Thyroid gland (tissue), 4 donors: ENCODE results near the gene EFCAB13. TPM values are rescaled to one million over a fixed set of nuclear protein-coding genes. Genes with fewer than 3 reads are reported as not detected.
"Not testable (repeated sequence)": the region's sequence is repeated elsewhere in the genome, so short reads cannot be mapped to it uniquely, and the experiment has no call there.

ENCODE experiments used
- DNase-seq, 2 donors: peaks; one replicate each; pipeline ENCODE4 v3.0.0-alpha.2; 2019
- H3K27ac ChIP-seq, 3 donors: fragments of 200-600 bp; sonication (generic); 1 replicate in 2 of 3; 2 replicates in 1 of 3; pipeline ENCODE4 v1.5.1; 2016 to 2019; ENCODE audit warnings: mild to moderate bottlenecking in 1 of 3, moderate library complexity in 1 of 3
- H3K27me3 ChIP-seq: fragments of 200-600 bp; sonication (generic); one replicate; pipeline ENCODE4 v1.5.1; 2019
- H3K36me3 ChIP-seq, 2 donors: fragments of 200-600 bp; sonication (generic); one replicate each; pipeline ENCODE4 v1.5.1; 2016 to 2019
- H3K4me1 ChIP-seq, 2 donors: fragments of 200-600 bp; sonication (generic); one replicate each; pipeline ENCODE4 v1.5.1; 2017 to 2019
- H3K4me3 ChIP-seq, 3 donors: fragments of 200-600 bp; sonication (generic); replicated peaks in 1 of 3; 1 replicate in 2 of 3; 2 replicates in 1 of 3; pipeline ENCODE4 v1.5.1; 2016; ENCODE audit warnings: mild to moderate bottlenecking in 1 of 3
- H3K9me3 ChIP-seq: fragments of 200-600 bp; sonication (generic); one replicate; pipeline ENCODE4 v1.5.1; 2017
- POLR2A ChIP-seq, 2 donors: fragments of 450-650 bp; IDR thresholded peaks; one replicate each; pipeline ENCODE4 v1.6.1; 2017; ENCODE audit warnings: antibody characterized with exemption in 2 of 2, mild to moderate bottlenecking in 2 of 2, moderate library complexity in 1 of 2
- WGBS, 2 donors: methylation state at CpG; one replicate each; pipeline ENCODE4 v1.1.5; 2017; 5-methylcytosine and 5-hydroxymethylcytosine counted together
- intact Hi-C: fragments of 100-400 bp; cut with DNase I; formaldehyde crosslinking; loops from one replicate; pipeline ENCODE4 v1.15.1; 2023
- total RNA-seq, 4 donors: library from RNA; depleted of rRNA; stranded (reverse); fragments of >200 nt; gene quantifications; one replicate each; pipeline ENCODE4 v1.2.3, GENCODE V29; 2016
- TF ChIP-seq, protein P1 (sequence below), 6 experiments: fragments of 200-600 bp in 3 of 6; fragments of 450-650 bp in 3 of 6; sonication (generic) in 3 of 6; IDR thresholded peaks; one replicate each; pipeline ENCODE4 v1.5.1; 2016 to 2019; ENCODE audit warnings: antibody characterized with exemption in 6 of 6, mild to moderate bottlenecking in 2 of 6, inconsistent platforms in 1 of 6, moderate library complexity in 1 of 6

The EFCAB13 gene
- total RNA-seq, 4 donors from 2014 or later = 26.5 to 94.1 (median 48.1) TPM

DNA sequence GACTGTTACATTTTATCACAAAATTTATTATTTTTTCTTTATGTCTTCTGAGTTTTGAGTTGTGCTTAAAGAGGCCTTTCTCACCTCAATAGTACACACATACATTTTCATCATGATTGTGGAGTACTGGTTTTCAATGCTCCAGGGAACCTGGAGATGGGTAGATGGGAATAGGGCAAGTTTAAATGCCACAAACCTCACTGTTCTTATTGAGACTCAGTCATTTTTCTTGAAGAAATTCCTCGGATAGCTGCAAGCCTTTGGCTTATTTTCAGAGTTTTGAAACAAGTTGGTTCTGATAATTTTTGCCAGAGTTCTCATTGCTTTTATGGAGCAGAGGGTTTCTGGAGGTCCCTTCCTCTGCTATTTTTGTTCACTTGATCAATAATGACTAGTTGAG, 34.9 kb downstream of the EFCAB13 start:
- no peaks in the 10 kb centered on the region for H3K4me1 ChIP-seq
- no peaks in the 10 kb centered on the region for H3K36me3 ChIP-seq
- TF ChIP-seq, protein P1, sequence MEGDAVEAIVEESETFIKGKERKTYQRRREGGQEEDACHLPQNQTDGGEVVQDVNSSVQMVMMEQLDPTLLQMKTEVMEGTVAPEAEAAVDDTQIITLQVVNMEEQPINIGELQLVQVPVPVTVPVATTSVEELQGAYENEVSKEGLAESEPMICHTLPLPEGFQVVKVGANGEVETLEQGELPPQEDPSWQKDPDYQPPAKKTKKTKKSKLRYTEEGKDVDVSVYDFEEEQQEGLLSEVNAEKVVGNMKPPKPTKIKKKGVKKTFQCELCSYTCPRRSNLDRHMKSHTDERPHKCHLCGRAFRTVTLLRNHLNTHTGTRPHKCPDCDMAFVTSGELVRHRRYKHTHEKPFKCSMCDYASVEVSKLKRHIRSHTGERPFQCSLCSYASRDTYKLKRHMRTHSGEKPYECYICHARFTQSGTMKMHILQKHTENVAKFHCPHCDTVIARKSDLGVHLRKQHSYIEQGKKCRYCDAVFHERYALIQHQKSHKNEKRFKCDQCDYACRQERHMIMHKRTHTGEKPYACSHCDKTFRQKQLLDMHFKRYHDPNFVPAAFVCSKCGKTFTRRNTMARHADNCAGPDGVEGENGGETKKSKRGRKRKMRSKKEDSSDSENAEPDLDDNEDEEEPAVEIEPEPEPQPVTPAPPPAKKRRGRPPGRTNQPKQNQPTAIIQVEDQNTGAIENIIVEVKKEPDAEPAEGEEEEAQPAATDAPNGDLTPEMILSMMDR (IDR thresholded peaks at IDR 0.05) = no peak
- no peak for TF ChIP-seq POLR2A (IDR thresholded peaks at IDR 0.05)
- H3K4me3 ChIP-seq = no peak overlapping the region
- WGBS, 2 donors = 94 to 96% methylated on average over 1 of the region's 1 CpG
- H3K9me3 ChIP-seq = no peaks in the 10 kb centered on the region
- no peak overlapping the region for H3K27ac ChIP-seq
- H3K27me3 ChIP-seq = no peaks in the 10 kb centered on the region
- DNase-seq = no peak
- intact Hi-C loops = no loop called here

DNA sequence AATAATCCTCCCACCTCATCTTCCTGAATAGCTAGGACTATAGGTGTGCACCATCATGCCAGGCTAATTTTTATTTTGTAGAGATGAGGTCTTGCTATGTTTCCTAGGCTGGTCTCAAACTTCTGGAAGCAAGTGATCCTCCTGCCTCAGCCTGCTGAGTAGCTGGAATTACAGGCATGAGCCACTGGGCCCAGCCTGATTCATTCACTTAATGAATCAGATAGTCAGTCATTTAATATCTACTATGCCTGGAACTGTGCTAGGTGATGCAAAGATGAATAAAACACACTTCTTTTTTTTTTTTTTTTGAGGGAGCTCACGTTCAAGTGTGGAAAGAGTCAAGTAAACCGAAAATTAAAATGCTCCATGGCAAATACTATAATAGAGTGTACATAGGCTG, 39.4 kb downstream of the EFCAB13 start:
- 91% methylated on average over 2 of the region's 2 CpGs for WGBS, 2 donors
- no peak for TF ChIP-seq POLR2A (IDR thresholded peaks at IDR 0.05)
- TF ChIP-seq, protein P1 (IDR thresholded peaks at IDR 0.05) = no peak
- no peak overlapping the region for H3K27ac ChIP-seq
- intact Hi-C loops = loop anchor here (5.0 kb wide), 1 partner anchor 249 kb away; no protein-coding TSS in a partner anchor
- no peaks in the 10 kb centered on the region for H3K9me3 ChIP-seq
- no peaks in the 10 kb centered on the region for H3K27me3 ChIP-seq
- H3K4me1 ChIP-seq = peaks cover 4 to 10% of the 10 kb centered on the region in 2 donors
- no peaks in the 10 kb centered on the region for H3K36me3 ChIP-seq
- DNase-seq = no peak
- no peak overlapping the region for H3K4me3 ChIP-seq

GRCh38 chr17:47367257-47367656, 43.5 kb downstream of the EFCAB13 start:
- Histone ChIP-seq H3K4me1 (peaks cover 9 to 19% of the 10 kb centered on the region in 2 donors), H3K27ac (peak overlapping the region in 2 of 3 donors; percentile 33 to 57), H3K27me3 (no peaks in the 10 kb centered on the region), H3K4me3 (no peak overlapping the region), H3K36me3 (no peaks in the 10 kb centered on the region), H3K9me3 (no peaks in the 10 kb centered on the region)
- TF ChIP-seq, protein P1 (IDR thresholded peaks at IDR 0.05) = no peak
- TF ChIP-seq POLR2A (IDR thresholded peaks at IDR 0.05) = no peak
- DNase-seq = no peak
- WGBS, 2 donors = 91 to 92% methylated on average over 10 of the region's 10 CpGs
- intact Hi-C loops = no loop called here

DNA sequence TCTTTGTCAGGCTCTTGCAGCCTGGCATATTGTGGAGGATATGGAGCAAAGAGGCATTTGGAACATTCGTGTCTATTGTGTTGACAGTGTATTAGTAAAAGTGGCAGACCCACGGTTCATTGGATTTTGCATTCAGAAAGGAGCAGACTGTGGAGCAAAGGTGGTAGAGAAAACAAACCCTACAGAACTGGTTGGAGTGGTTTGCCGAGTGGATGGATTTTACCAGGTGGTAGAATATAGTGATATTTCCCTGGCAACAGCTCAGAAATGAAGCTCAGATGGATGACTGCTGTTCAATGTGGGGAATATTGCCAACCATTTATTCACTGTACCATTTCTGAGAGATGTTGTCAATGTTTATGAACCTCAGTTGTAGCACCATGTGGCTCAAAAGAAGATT, 44.5 kb downstream of the EFCAB13 start:
- TF ChIP-seq, protein P1 (IDR thresholded peaks at IDR 0.05) = no peak
- TF ChIP-seq POLR2A (IDR thresholded peaks at IDR 0.05) = no peak
- Histone ChIP-seq H3K27ac (peak overlapping the region; percentile 29 to 57 (median 33)), H3K27me3 (no peaks in the 10 kb centered on the region), H3K4me1 (peaks cover 9 to 19% of the 10 kb centered on the region in 2 donors), H3K4me3 (no peak overlapping the region), H3K9me3 (no peaks in the 10 kb centered on the region), H3K36me3 (no peaks in the 10 kb centered on the region)
- peak; percentile 55 for DNase-seq
- 24 to 30% methylated on average over 3 of the region's 3 CpGs for WGBS, 2 donors
- intact Hi-C loops = no loop called here

DNA sequence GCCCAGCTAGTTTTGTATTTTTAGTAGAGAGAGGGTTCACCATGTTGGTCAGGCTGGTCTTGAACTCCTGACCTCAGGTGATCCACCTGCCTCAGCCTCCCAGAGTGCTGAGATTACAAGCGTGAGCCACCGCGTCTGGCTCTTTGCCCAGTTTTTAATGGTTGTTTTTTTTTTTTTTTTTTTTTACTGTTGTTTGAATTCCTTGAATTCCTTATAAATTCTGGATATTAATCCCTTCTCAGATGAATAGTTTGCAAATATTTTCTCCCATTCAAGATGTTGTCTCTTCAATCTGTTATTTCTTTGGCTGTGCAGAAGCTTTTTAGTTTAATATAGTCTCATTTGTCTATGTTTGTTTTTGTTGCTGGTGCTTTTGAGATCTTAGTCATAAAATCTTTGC, 47.1 kb downstream of the EFCAB13 start:
- H3K36me3 ChIP-seq, H3K27me3 ChIP-seq, intact Hi-C loops, H3K9me3 ChIP-seq, H3K4me3 ChIP-seq, H3K27ac ChIP-seq, DNase-seq: not testable (repeated sequence)
- H3K4me1 ChIP-seq = peaks cover 9 to 19% of the 10 kb centered on the region in 2 donors
- WGBS, 2 donors = 80% methylated on average over 3 of the region's 3 CpGs

- WGBS, 2 donors = 98 to 100% methylated on average over 1 of the region's 1 CpG
Observed at GRCh38 chr17:47373002-47373401, 49.2 kb downstream of the EFCAB13 start.

More at GRCh38 chr17:47373002-47373401, 49.2 kb downstream of the EFCAB13 start:
- Histone ChIP-seq H3K9me3 (no peaks in the 10 kb centered on the region), H3K36me3 (no peaks in the 10 kb centered on the region), H3K27me3 (no peaks in the 10 kb centered on the region), H3K4me3 (no peak overlapping the region), H3K4me1 (peaks cover 6 to 11% of the 10 kb centered on the region in 2 donors), H3K27ac (no peak overlapping the region)
- no peak for TF ChIP-seq POLR2A (IDR thresholded peaks at IDR 0.05)
- TF ChIP-seq, protein P1 (IDR thresholded peaks at IDR 0.05) = no peak
- no peak for DNase-seq
- intact Hi-C loops = no loop called here
